CD4-positive, alpha-beta T cell treated with Interleukin-6 for 4 hours (primary cell): ENCODE results near the gene RAB43.
A peak's percentile ranks its signal among the peaks of the same experiment; 100 is the strongest.
"Not testable (repeated sequence)": the region's sequence is repeated elsewhere in the genome, so short reads cannot be mapped to it uniquely, and the experiment has no call there.

Experiments used
- DNase-seq: peaks from one replicate; pipeline ENCODE4 v3.0.0-alpha.2; 2020; ENCODE audit warnings: mixed read lengths

Gene RAB43

DNA sequence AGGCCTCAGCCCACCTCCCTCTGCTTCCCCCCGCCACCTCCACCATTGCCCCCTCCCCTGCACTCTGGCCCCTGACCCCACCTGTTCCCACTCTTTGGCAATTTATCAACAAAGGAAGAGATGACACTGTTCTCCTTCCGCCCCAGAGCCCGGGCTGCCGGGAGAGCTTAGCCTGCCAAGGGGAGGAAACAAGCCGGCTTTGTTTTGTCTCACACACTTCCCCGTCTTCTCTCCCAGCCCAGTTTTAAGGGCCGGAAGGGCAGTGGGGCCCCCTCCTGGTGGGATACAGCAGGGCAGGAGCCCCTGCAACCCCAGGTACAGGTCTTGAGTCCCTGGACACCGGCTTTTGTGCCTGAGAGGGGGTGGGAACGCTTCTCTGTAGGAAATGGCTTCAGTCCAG, 33.7 kb downstream of the RAB43 start:
- peak; percentile 39 for DNase-seq

DNA sequence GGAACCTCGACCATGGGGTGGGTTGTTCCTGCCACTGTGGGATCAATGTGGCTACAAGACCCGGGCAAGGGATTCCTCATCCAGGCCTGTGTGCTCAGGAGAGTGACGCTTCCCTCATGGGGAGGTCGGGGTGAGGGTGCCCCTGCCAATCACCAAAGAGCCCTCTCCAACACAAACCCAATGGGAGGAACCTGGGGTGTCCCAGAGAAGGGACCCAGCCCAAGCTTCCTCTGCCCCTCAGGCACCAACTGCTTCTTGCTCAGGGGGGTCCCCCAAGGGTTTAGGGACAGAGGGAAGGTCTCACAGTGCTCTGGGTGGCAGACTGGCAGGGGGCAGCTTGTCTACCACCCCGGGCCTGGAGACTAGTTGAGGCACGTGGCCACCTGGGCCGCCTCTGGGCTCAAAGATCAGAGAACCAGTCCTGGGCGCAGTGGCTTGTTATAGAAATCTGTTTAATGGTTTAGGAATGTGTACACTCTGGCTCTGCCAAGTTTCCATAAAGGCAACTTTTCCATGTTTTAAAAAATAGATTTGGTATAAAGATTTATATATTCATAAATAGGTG, 34.4 kb downstream of the RAB43 start:
- no peak for DNase-seq

DNA sequence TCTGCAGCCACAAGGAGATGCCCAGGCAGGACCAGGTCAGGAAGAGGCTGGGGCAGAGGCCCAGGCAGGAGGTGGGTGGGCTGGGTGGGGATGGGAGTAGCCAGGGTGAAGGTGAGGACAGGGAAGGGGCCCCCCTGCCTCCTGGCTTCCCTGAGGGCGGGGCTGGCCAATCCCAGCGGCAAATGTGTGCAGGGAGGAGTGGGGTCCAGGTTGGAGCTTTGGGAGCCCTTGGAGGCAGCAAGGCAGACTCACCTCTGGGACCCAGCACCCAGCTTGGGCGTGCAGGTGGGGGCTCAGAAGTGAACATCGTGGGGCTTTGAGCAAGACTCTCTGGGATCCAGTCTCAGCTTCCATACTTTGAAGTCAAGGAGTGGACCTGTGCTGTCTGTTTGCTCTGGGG, 35.8 kb downstream of the RAB43 start:
- no peak for DNase-seq

DNA sequence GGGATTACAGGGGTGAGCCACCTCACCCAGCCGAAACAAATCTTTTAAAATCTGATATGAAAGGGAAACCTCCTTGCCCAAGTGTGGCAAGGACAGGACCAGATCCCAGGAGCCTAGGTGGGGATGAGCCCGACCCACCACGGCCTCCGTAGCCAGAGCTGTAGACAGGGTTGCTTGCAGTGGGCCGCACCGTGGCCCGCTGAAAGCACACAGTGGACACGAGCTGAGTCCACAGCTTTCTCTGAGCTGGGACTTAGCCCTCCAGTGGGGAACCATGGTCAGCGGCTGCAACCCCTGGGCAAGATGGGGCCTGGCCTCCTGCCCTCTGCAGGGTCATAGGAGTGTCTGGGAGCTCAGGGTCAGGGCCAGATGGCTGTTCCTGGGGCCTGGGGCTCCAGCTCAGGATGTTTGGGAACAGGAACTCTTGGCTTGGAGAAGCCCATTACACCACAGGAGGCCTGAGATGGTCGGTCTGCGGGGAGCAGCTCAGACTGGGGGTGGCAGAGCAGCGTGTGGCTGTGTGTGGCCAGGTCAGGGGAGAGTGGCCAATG, 36.4 kb downstream of the RAB43 start:
- DNase-seq: no peak

DNA sequence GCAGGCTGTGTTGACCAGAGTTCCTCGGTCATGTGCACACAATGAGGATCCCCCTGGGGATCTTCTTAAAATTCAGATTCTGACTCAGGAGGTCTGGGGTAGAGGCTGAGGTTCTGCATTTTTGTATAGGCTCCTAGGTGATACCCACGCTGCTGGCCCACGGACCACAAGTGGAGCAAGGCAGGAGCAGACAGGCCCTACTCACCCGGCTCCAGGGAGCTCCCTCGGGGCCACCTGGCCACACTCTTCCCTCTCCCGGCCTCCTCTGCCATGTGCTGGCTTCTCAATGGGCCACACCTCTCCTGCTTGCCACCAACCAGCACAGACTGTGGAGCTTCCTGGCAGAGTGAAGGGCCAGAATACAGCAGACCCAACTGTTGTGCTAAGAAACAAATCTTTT, 37.1 kb downstream of the RAB43 start:
- no peak for DNase-seq

DNA sequence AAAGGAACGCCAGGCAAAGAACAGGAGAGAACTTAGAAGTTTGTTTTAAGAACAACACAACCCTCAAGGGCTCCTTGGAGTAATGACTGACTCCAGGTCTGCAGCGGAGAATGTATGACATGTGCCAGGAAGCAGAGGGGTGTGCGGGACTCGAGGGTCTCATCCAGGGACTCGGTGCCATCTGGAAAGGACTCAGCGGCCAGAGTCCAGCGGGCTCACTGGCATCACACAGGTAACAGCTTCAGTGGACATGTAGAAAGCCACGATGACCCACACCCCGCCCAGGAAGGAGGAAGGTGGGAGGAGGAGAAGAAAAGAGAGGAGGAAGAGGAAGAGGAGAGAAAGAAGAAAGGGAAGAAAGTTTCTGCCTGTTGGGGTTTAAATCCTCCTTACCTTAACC, 39.6 kb downstream of the RAB43 start:
- DNase-seq: no peak

DNA sequence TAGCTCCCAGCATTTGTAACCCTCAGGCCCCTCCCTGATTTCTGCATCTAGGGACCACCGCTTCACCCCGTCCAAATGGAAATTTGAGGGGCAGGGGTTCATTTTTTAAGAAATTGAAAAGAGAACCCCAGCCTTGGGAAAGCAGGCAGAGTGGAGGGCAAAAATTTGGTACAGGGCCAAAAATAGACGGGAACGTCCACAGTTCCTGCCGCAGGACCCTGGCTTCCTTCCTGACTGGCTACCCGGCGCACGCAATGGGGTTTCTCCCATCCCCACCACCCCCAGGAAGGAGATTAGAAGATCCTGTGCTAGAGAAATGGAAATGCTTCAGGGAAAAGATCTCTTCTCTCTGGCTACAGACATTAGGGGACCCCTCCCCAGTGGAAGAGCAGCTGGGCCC, 40.1 kb downstream of the RAB43 start:
- DNase-seq: no peak

DNA sequence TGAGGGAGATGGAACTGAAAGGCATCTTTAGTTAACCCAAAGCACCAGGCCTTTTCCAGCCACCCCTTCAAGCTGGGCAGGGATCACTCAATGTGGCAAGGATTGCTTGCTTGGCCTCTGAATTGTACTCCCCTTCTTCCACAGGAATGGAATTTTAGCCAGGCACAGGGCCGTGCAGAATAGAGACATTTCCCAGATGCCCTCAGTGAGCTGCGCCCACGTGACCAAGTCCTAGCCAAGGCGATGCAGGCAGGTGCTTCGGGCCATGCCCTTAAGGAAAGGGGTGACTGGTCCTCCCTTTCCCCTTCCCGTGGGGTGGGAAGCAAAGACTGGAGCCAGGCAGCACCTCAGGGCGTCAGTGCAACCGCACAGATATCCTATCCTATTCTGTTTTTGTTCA, 43.1 kb downstream of the RAB43 start:
- no peak for DNase-seq

DNA sequence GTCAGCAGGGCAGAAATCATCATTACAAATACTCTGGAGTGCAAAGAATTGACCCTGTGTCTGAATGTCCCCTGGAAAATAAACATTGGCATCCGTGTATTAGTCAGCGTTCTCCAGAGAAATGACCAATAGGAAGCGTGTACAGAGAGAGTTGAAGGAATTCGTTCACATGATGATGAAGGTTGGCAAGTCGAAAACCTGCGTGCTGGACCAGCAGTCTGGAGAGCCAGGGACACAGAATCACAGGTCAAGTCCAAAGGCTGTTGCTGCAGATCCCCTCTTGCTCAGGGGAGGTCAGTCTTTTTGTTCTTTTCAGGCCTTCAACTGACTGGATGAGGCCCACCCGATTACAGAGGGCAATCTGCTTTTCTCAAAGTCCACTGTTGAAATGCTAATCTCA, 44.4 kb downstream of the RAB43 start:
- DNase-seq: no peak

DNA sequence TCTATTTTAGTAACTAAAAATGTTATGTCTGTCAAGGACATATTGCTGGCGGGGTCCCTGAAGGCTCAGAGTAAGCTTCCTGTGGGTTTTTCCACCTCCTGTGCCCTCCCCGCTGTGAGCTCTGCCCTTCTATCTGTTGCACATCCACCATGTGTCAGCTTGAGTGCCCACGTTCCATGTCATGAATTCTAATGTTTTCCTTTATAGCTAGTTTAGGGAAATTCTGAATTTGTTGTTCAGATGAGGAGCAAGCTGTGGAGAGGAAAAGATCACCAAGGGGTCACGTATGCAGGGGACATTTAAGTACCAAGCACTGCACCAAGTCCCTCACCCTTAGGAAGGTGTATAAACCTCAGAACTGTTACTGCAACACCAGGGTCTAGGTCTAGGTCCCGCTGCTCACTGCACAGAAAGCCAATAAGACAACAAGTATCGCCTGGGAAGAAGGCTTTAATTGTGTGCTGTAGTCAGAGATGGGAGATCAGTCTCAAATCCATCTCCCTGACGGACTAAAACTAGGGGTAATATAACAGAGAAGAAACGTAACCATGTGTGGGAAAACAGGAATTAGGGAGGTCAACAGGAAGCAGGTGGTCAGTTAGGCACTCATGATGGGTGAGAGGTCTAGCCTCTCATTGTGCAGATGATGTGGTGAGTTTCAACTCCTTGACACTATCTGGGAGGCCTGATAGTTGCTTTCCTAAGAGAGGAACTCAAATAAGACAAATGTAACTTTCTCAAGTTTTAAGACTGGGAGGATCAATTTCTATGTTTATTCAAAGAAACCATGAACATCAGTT, 51.3 kb downstream of the RAB43 start:
- DNase-seq: no peak

DNA sequence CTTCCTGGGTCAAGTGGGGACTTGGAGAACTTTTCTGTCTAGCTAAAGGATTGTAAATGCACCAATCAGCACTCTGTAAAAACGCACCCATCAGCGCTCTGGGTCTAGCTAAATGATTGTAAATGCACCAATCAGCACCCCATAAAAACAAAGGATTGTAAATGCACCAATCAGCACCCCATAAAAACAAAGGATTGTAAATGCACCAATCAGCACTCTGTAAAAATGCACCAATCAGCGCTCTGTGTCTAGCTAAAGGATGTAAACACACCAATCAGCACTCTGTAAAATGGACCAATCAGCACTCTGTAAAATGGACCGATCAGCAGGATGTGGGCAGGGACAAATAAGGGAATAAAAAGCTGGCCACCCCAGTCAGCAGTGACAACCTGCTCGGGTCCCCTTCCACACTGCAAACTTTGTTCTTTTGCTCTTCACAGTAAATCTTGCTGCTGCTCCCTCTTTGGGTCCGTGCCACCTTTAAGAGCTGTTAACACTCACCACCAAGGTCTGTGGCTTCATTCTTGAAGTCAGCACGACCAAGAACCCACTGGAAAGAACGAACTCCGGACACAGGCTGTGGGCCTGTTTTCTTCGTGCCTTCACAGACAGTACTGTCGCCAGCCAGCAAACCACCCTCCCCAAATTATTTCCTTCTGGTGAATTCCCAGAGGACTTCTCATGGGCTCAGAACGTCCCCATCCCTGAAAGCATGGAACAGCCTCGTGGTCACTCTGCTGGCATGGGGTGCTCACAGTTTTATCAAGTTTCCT, 52.1 kb downstream of the RAB43 start:
- not testable (repeated sequence) for DNase-seq

DNA sequence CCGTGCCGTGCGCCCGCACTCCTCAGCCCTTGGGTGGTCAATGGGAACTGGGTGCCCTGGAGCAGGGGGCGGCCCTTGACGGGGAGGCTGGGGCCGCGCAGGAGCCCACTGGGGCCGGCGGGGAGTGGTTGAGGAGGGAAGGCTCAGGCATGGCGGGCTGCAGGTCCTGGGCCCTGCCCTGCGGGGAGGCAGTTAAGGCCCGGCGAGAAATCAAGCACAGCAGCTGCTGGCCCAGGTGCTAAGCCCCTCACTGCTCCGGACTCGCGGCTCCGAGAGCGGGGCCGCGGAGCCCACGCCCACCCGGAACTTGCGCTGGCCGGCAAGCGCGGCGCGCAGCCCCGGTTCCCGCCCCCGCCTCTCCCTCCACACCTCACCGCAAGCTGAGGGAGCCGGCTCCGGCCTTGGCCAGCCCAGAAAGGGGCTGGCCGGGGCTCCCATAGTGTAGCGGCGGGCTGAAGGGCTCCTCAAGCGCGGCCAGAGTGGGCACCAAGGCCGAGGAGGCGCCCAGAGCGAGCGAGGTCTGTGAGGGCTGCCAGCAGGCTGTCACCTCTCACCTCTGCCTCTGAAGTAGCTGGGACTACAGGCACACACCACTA, 53.2 kb downstream of the RAB43 start:
- DNase-seq: peak; percentile 25

DNA sequence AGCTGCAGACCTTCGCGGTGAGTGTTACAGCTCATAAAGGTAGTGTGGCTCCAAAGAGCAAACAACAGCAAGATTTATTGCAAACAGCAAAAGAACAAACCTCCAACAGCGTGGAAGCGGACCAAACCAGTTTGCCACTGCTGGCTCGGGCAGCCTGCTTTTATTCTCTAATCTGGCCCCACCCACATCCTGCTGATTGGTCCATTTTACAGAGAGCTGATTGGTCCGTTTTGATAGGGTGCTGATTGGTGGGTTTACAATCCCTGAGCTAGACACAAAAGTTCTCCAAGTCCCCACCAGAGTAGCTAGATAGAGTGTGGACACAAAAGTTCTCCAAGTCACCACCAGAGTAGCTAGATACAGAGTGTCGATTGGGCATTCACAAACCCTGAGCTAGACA, 53.9 kb downstream of the RAB43 start:
- DNase-seq: not testable (repeated sequence)

DNA sequence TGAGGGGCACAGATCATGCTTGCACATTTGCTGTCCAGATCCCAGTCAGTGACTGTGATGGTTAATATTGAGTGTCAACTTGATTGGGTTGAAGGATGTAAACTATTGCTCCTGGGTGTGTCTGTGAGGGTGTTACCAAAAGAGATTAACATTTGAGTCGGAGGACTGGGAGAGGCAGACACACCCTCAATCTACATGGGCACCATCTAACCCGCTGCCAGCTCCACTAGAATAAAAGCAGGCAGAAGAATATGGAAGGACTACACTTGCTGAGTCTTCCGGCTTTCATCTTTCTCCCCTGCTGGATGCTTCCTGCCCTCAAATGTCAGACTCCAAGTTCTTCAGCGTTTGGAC, 55.9 kb downstream of the RAB43 start:
- no peak for DNase-seq

DNA sequence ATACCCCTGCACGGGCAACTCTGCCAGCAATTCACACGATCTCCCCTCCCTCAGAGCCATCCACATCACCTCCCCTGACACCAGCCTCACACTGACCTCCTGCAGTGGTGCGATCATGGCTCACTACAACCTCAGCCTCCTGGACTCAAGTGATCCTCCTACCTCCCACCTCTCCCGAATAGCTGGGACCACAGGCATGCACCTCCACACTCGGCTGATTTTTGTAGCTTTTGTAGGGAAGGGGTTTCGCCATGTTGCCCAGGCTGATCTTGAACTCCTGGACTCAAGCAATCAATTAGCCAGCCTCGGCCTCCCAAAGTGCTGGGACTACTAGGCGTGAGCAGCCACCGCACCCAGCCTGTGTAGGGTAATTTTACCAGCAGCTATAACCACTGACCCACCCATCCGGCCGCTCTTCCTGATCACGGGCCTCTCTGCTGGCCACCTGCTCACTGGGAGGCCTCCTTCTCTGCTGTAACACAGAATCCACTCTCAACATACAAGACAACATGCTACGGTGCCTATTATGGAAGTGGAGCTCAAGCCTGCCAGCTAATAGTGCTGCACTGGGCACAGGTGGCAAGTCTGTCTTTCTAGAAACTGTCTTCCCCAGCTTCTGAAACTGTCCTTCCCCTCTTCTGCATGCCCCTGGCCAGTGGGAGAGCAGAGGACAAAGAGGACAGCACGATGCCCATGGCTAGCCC, 56.4 kb downstream of the RAB43 start:
- DNase-seq: no peak

DNA sequence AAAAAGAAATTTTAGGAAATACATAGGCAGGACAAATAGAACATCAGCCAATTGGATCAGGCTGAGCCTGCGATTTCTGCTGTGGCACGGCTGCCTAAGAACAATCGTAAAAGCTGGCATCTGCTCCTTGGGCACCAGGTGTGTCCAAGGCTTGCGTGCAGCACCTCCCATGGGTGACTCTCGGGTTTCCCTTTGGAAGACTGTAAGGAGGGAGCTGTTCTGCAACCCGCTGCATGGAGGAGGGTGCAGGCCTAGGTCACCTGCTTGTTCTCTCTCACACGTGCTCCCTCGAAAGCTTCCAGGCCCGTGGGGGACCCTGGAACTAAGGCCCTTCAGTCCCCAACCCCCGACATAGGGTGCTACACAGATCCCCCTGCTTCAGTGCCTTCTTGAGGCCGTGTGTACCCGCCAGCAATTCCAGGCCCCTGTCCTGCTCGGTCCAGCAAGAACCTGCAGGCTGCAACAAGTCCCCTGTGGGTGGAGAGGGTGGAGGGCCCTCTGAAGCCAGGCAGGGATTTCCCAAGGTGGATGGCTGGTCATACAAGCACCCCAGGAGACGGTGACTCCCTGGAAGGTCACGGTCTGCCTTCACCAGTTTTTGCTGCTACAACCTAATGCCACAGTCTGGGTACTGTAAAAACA, 57.6 kb downstream of the RAB43 start:
- no peak for DNase-seq

DNA sequence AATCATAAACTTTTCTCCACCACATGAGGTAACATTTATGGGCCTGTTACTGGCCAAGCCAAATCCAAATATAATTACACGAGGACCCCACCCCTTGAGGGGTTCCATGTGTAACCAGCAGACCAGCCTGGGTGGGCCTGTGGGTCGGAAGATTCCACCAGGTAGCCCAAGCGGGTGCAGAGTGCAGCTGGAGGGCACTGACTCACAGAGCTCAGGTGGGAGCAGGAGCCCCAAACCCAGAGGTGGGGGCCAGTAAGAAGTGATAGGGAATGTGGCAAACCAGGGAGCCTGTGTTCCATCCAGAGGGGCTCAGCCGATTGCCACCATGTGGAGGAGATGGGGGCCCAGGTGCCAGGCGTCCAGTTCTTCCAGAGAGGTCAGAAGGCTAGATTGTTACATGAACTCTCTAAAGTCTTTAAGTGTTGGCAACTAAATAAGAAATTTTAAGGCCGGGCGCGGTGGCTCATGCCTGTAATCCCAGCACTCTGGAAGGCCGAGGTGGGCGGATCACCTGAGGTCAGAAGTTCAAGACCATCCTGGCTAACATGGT, 58.4 kb downstream of the RAB43 start:
- no peak for DNase-seq

DNA sequence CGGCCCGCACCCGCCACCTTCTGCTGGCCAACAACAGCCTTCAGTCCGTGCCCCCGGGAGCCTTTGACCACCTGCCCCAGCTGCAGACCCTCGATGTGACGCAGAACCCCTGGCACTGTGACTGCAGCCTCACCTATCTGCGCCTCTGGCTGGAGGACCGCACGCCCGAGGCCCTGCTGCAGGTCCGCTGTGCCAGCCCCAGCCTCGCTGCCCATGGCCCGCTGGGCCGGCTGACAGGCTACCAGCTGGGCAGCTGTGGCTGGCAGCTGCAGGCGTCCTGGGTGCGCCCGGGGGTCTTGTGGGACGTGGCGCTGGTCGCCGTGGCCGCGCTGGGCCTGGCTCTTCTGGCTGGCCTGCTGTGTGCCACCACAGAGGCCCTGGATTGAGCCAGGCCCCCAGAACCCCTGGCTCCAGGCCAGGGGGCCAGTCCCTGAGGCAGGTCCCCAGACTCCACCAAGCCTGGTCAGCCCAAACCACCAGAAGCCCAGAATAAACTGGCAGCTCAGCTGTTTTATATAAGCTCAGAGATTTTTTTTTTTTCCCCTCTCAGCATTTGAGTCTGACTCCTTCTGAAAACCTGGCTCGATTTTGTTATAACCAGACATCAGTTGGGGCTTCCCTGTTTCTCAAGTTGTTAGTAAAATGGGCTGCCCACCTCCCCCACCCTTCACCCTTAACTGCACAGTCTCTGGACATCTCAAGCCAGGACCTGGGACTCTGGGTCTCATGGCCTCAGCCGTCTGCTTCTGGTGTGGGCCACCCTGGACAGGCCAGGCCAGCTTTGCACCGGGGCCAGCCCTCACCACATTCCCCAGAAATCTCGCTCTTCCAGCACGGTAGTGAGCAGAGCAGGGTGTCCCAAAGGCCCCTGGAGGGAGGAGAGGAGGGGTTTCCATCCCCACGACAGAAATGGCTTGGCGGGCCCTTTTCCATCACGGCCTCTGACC, 59.4 kb downstream of the RAB43 start:
- DNase-seq: no peak

DNA sequence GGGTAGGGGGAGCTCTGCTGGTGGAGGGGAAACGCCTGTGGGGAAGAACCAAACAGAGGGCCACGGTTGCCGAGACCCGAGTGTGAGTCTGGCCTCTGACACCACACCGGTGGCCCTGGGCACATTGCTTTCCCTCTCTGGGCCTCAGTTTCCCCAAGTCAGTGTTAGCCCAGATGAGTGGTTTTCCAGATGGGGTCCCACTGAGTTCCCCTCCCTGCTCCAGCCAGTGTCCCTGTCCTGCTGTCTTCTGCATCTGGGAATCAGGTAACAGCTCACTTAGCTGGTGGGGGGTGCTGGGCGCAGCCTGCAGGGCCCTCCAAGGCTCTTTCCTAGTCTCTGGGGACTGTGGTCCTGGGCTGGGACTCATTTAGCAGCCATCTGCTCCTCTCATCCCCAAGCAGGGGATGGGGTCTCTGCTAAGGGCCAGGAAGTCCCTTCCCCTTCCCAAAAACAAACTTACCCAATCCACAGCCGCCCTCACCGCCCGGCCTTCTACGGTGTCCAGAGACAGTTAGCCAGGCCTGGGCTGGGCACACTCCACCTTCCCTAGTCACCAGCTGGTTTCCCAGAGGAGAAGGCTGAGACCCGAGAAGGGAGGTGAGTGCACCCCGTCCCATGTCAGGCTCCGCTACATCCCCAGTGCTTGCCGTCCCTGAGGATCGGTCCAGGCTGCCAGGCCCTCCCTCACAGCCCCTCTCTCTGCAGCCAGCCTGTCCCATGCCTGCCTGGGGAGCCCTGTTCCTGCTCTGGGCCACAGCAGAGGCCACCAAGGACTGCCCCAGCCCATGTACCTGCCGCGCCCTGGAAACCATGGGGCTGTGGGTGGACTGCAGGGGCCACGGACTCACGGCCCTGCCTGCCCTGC, 60.3 kb downstream of the RAB43 start:
- DNase-seq: no peak
